Astrocyte of the cerebellum (primary cell): ENCODE data around the gene RPL26.

Experiments used
- DNase-seq: peaks from one replicate; pipeline ENCODE4 v3.0.0-alpha.2; 2011; ENCODE audit warnings: low read depth
- H3K4me3 ChIP-seq: 2 replicates; pipeline ENCODE4 v1.5.1; 2011; ENCODE audit warnings: mild to moderate bottlenecking, low read depth, low read length, moderate library complexity
- in situ Hi-C: cut with HindIII; loops from 2 replicates; pipeline ENCODE4 v1.10.0; 2017; ENCODE audit warnings: low sequenced_read_pairs
- TF ChIP-seq, protein P1 (sequence below): IDR thresholded peaks from 2 replicates; pipeline ENCODE4 v1.5.1; 2012; ENCODE audit warnings: low read length, low read depth, moderate library complexity, mild to moderate bottlenecking; ENCODE audit errors: missing control alignments

RPL26 gene

GRCh38 chr17:8410883-8411238 is 27.9 kb upstream of the RPL26 start:
- in situ Hi-C loops, result loop anchor here (25.0 kb wide), 1 partner anchor 351 kb away; the partner anchor contains the start of gene SPDYE4
- DNase-seq, result no peak
- H3K4me3 ChIP-seq, result no peak overlapping the region
- TF ChIP-seq, protein P1, sequence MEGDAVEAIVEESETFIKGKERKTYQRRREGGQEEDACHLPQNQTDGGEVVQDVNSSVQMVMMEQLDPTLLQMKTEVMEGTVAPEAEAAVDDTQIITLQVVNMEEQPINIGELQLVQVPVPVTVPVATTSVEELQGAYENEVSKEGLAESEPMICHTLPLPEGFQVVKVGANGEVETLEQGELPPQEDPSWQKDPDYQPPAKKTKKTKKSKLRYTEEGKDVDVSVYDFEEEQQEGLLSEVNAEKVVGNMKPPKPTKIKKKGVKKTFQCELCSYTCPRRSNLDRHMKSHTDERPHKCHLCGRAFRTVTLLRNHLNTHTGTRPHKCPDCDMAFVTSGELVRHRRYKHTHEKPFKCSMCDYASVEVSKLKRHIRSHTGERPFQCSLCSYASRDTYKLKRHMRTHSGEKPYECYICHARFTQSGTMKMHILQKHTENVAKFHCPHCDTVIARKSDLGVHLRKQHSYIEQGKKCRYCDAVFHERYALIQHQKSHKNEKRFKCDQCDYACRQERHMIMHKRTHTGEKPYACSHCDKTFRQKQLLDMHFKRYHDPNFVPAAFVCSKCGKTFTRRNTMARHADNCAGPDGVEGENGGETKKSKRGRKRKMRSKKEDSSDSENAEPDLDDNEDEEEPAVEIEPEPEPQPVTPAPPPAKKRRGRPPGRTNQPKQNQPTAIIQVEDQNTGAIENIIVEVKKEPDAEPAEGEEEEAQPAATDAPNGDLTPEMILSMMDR, result no peak

DNA sequence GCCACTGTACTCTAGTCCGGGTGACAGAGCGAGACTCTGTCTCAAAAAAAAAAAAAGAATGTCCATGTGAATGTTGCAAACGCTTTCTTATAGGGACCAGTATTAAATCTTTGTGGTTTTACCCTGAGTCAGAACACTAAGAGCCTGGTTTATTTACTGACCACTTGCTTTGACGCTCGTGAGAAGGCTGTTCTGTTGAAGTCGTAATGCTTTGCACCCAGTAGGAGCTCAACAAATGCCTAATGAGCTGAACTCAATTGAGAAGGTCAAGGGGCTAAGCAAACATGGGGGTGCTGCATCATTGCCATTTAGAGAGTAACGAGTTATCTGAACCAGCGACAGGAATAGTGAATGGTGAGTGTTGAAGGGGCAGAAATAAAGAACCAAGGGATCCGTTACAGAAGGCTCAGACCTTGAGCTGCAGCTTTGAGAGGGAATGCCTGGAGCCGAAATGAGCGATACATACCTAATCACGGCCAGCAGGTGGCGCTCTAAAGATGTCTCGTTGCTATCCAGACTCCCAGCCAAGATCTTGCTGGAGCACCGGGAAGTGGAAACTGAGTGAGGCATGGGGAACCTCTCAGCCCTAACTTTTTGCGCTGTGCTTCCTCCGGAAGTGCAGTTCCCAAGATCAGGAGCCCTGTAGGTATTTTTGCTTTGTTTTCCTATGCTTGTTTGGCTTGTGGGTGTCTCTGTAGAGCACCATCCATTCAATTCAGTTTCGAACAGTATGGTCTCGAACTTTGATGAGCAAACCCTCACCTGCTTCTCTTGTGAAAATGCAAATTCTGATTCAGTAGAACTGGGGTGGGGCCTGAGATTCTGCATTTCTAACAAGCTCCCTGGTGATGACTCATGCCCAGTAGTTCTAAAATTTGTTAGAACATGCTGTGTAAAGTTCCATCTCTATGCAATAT is 27.2 kb upstream of the RPL26 start:
- DNase-seq, result peak; percentile 79
- H3K4me3 ChIP-seq, result no peak overlapping the region
- in situ Hi-C loops, result loop anchor here (25.0 kb wide), 1 partner anchor 352 kb away; the partner anchor contains the start of gene SPDYE4
- TF ChIP-seq, protein P1, result peak; percentile 84

GRCh38 chr17:8408371-8408770 is 25.4 kb upstream of the RPL26 start:
- no peak for DNase-seq
- in situ Hi-C loops, result loop anchor here (25.0 kb wide), 1 partner anchor 354 kb away; the partner anchor contains the start of gene SPDYE4
- TF ChIP-seq, protein P1, result no peak
- no peak overlapping the region for H3K4me3 ChIP-seq

- no peak for DNase-seq
- H3K4me3 ChIP-seq, result no peak overlapping the region
- TF ChIP-seq, protein P1, result no peak
- in situ Hi-C loops, result loop anchor here (25.0 kb wide), 1 partner anchor 356 kb away; the partner anchor contains the start of gene SPDYE4
Observed at GRCh38 chr17:8406174-8406573, 23.2 kb upstream of the RPL26 start.

- in situ Hi-C loops, result loop anchor here (25.0 kb wide), 1 partner anchor 357 kb away; the partner anchor contains the start of gene SPDYE4
- H3K4me3 ChIP-seq, result no peak overlapping the region
- DNase-seq, result no peak
- TF ChIP-seq, protein P1, result no peak
Observed at GRCh38 chr17:8405499-8406016, 22.6 kb upstream of the RPL26 start.

DNA sequence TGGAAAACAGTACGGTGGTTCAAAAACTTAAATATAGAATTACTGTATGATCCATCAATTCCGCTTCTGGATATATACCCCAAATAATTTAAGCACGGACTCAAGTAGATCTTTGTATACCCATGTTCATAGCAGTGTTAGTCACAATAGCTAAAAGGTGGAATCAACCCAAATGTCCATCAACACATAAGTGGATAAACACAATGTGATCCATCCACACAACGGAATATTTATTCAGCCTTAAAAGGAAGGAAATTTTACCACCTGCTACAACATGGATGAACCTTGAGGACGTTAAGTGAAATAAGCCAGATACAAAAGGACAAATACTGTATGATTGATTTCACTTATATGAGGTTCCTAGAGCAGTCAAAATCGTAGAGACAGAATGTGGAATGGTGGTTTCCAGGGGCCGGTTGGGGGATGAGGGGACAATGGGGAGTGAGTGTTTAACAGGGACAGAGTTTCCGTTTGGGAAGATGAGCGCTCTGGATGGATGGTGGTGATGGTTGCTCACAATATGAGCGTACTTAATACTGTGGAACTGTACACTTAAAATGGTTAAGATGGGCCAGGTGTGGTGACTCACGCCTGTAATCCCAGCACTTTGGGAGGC is 20.0 kb upstream of the RPL26 start:
- in situ Hi-C loops, result loop anchor here (25.0 kb wide), 1 partner anchor 359 kb away; the partner anchor contains the start of gene SPDYE4
- H3K4me3 ChIP-seq, result no peak overlapping the region
- no peak for DNase-seq
- TF ChIP-seq, protein P1, result no peak
